ENCODE results near the gene PPP3CB. TPM values are rescaled to one million over a fixed set of nuclear protein-coding genes. Genes with fewer than 3 reads are reported as not detected.

Gene PPP3CB
- total and polyA plus RNA-seq, 2 experiments from 2014 or later = 17.9 to 38.5 TPM

GRCh38 chr10:73495226-73495883 lies 469 bp downstream of the PPP3CB start (continued):
- TF ChIP-seq EZH2phosphoT487 (IDR thresholded peaks at IDR 0.05; ENCODE audit: unreplicated experiment) (no peak), CREB1 (CRISPR knock-in tag; IDR thresholded peaks at IDR 0.05; ENCODE audit: low read depth) (no peak)

GRCh38 chr10:73494877-73495225 lies 973 bp downstream of the PPP3CB start:
- Mint-ChIP-seq H3K27me3 (ENCODE audit: insufficient read depth, low read depth, poor library complexity) (peaks cover 4% of the 10 kb centered on the region), H3K27ac (peak overlapping the region; percentile 86; the same call in 1 of the 2 replicates), H3K36me3 (ENCODE audit: low read depth) (peaks cover 17% of the 10 kb centered on the region), H3K4me3 (peak overlapping the region; percentile 87), H3K9me3 (no peaks in the 10 kb centered on the region; the same call in 2 of the 3 replicates), H3K4me1 (peaks cover 24% of the 10 kb centered on the region)
- peaks cover 6% of the 10 kb centered on the region; the same call in 1 of the 2 replicates for H3F3A ChIP-seq (replicated peaks; ENCODE audit: low read depth)
- no peaks in the 10 kb centered on the region; the same call in 1 of the 2 replicates for H3K36me3 ChIP-seq (ENCODE audit: insufficient read depth)
- peak overlapping the region; percentile 95 for H3K4me3 ChIP-seq
- peak overlapping the region; percentile 87; the same call in 1 of the 2 replicates for H2AFZ ChIP-seq
- H3K79me2 ChIP-seq (replicated peaks; ENCODE audit: insufficient read depth) = peaks cover 54% of the 10 kb centered on the region
- no peaks in the 10 kb centered on the region for H3K27me3 ChIP-seq (ENCODE audit: insufficient read depth)
- H4K20me1 ChIP-seq (replicated peaks; ENCODE audit: insufficient read depth) = 0 out of 2 replicates have a peak, but pooled peaks cover 1% of the 10 kb centered on the region
- peak overlapping the region; percentile 94 for H3K27ac ChIP-seq (ENCODE audit: low read depth)
- H3K4me1 ChIP-seq (ENCODE audit: insufficient read depth) = peaks cover 15% of the 10 kb centered on the region
- no peaks in the 10 kb centered on the region for H3K9me2 ChIP-seq (ENCODE audit: insufficient read depth)
- no peak for DNase-seq (ENCODE audit: low spot score)
- no peak for ATAC-seq
- H3K4me2 ChIP-seq = peak overlapping the region; percentile 98
- TF ChIP-seq ZNF331 (CRISPR knock-in tag; IDR thresholded peaks at IDR 0.05; ENCODE audit: low read depth) = no peak
- no peak for TF ChIP-seq ETS1 (IDR thresholded peaks at IDR 0.05)
- no peak for TF ChIP-seq ZNF114 (CRISPR knock-in tag; IDR thresholded peaks at IDR 0.05)
- TF ChIP-seq EZH2phosphoT487 (IDR thresholded peaks at IDR 0.05; ENCODE audit: unreplicated experiment) = no peak
- no peak for TF ChIP-seq JUNB (IDR thresholded peaks at IDR 0.05; ENCODE audit: unreplicated experiment)
- TF ChIP-seq POLR2AphosphoS5 (IDR thresholded peaks at IDR 0.05; ENCODE audit: low read depth) = no peak
- no peak for TF ChIP-seq NANOG (IDR thresholded peaks at IDR 0.05; ENCODE audit: borderline replicate concordance)
- TF ChIP-seq ZNF462 (CRISPR knock-in tag; IDR thresholded peaks at IDR 0.05) = no peak
- no peak for TF ChIP-seq STAT1 (IDR thresholded peaks at IDR 0.05; ENCODE audit: unreplicated experiment)
- TF ChIP-seq CTCF (conservative IDR thresholded peaks at IDR 0.05; ENCODE audit: low read depth in 2 of 2) = no peak
- TF ChIP-seq REST (IDR thresholded peaks at IDR 0.05; ENCODE audit: unreplicated experiment) = no peak

Measured in GM23338 (cell line).